Endometrial microvascular endothelial cells (primary cell): Measurements from ENCODE around the gene CCNYL1. TPM values are rescaled to one million over a fixed set of nuclear protein-coding genes. Genes with fewer than 3 reads are reported as not detected.
"Not testable (repeated sequence)": the region's sequence is repeated elsewhere in the genome, so short reads cannot be mapped to it uniquely, and the experiment has no call there.

Experiments
- in situ Hi-C: cut with HindIII; loops from 2 replicates; pipeline ENCODE4 v1.10.0; 2017; ENCODE audit warnings: low sequenced_read_pairs, low pct_unique_long_range_greater_than_20kb; ENCODE audit errors: inconsistent ontology term
- total RNA-seq: library from RNA; depleted of rRNA; stranded (reverse); fragments of >200 nt; gene quantifications from one replicate; pipeline ENCODE4 v1.2.3, GENCODE V29; 2015; ENCODE audit errors: inconsistent ontology term

Gene CCNYL1
- total RNA-seq, 1 donor from 2014 or later = 25.7 TPM

DNA sequence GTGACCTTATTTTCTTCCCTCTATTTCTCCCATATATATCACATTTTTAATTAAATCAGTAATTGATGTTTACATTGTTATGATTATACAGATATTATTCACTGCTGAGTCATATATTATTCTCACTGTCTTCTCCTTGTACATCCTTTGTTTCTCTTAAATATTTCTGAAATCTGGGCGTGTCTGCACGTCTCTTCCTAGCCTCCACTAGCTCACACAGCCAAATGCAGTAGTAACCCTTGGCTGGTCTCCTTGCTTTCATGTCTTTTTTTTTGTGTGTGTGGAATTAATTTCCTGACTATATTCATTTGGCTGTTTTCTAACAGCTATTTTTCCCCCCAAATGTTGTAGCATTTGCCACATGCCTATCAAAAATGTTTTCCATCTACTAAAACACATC lies 15.8 kb downstream of the CCNYL1 start:
- in situ Hi-C loops = no loop called here

GRCh38 chr2:207729465-207729998 lies 18.1 kb downstream of the CCNYL1 start:
- in situ Hi-C loops = no loop called here

GRCh38 chr2:207731138-207731537 lies 19.7 kb downstream of the CCNYL1 start:
- in situ Hi-C loops = no loop called here

DNA sequence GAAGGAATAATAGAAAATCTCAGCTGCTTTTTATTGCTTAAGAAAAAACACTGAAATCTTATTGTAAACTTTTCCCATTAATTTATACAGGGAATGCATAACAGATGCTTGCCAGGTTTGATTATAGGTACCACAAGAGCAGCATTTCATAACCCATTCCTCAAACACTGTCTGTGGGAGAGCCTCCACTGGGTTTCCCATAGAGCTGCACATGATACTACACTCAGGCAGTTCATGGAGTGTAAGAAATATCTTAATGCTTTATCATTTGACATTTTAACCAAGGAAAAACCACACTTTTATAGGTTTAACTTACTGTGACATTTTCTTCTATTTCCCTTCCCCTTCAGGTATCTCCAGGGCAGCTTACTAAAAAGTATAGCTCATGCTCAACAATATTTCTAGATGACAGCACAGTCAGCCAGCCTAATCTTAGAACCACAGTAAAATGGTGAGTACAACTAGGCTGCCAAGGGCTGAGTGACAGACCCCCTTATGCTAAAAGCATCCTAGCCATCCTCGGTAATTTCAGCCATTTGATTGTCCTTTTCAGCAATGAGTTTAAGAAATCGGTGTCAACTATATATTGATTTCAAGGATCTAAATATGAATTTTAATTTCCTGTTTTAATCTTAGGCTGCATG lies 22.3 kb downstream of the CCNYL1 start:
- in situ Hi-C loops = no loop called here

DNA sequence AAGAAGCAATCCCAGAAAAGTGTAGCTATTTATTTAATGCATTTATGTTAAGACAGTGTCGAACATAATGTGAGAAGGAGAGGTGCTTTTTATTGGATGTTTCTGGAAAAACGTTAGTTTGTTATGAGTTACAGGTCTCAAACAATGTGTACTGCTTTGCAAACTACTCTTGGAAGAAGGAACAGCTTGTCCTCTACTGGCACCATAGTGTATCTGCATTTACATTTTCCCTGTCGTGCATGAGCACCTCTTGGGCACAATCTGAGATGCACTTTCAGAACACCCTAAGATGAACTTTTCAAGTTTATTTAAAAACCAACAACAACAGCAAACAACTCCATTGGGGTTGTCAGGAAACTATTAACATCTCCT lies 22.8 kb downstream of the CCNYL1 start:
- in situ Hi-C loops = no loop called here

GRCh38 chr2:207734636-207735512 lies 23.4 kb downstream of the CCNYL1 start:
- in situ Hi-C loops = no loop called here

GRCh38 chr2:207735513-207735859 lies 24.0 kb downstream of the CCNYL1 start:
- in situ Hi-C loops = not testable (repeated sequence)

DNA sequence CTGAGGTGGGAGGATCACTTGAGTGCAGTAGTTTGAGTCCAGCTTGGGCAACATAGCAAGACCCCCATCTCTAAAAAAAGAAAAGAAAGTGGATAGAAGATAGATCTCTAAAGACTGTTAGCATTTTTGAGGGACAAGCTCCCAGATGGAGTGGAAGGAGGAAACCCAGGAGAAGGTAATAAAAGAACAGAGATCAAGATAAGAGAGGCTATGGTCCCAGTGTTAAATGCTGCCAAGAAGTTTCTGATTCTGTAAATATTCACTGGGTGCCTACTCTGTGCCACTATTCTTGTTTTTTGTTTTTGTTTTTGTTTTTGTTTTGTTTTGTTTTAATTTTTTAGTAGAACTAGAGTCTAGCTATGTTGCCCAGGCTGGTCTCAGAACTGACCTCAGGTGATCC lies 32.1 kb downstream of the CCNYL1 start:
- in situ Hi-C loops = no loop called here

DNA sequence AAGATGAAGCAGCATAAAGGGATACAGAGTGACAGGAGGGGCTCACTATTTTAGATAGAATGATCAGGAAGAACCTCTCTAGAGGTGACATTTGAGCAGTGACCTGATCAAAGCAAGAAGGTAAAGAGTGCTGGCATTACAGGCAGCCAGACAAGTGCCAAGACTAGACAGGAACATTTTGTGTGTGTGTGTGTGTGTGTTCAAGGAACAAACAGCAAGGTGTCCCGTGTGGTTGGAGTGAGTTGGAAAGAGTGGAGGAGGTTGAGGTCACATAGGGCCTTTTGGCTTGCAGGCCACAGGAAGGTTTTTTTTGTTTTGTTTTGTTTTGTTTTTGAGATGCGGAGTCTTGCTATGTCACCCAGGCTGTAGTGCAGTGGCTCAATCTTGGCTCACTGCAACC lies 32.6 kb downstream of the CCNYL1 start:
- in situ Hi-C loops = no loop called here

DNA sequence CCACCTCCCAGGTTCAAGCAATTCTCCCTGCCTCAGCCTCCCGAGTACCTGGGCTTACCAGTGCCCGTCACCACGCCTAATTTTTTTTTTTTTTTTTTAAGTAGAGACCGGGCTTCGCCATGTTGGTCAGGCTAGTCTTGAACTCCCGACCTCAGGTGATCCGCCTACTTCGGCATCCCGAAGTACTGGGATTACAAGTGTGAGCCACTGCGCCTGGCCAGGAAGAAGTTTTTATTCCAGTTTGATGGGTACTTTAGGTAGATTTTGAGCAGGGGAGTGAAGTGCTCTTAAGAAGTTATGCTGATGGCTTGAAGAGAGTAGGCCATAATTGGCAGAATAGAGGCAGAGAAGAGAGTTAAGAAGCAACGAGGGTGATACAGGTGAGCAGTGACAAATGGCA lies 33.0 kb downstream of the CCNYL1 start:
- in situ Hi-C loops = no loop called here

DNA sequence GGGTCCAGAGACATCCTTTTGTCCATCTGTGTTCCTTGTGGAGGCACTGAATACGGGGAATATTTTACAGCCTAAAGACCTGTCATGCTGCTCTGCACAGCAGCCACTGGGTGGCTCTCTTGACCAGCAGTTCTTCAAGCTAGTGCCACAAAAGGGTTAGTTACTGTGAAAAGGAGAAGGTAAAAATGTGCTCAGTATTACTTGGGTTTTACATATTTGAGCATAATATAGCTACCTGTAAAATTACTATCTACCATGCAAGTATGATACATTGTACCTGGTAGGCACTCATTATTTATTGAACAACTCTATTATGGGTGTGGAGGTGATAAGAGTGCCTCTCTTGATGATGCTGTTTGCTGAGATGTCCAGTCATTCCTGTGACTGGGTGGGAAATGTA lies 34.7 kb downstream of the CCNYL1 start:
- in situ Hi-C loops = no loop called here

GRCh38 chr2:207747653-207748560 lies 36.5 kb downstream of the CCNYL1 start:
- in situ Hi-C loops = no loop called here

DNA sequence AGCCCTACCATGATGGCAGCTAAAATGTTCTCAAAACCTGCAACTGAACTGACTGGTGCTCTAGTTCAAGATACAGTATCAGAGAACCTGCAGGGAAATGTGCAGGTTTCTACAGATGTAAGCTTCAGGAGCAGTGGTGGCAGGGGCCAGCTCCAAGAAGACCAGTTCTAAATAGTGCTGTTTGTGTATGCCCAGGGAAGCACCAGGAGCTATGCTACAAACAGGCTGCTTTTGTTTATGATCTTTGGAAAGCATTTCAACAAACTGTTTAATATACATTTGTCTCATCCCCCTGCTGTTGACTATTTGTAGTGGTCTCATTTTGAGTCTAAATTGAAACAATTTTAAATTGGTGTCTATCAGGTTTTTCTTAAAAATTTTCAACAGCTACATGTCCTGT lies 37.6 kb downstream of the CCNYL1 start:
- in situ Hi-C loops = no loop called here

- in situ Hi-C loops = no loop called here
Measured at GRCh38 chr2:207749873-207750272, 38.4 kb downstream of the CCNYL1 start.

DNA sequence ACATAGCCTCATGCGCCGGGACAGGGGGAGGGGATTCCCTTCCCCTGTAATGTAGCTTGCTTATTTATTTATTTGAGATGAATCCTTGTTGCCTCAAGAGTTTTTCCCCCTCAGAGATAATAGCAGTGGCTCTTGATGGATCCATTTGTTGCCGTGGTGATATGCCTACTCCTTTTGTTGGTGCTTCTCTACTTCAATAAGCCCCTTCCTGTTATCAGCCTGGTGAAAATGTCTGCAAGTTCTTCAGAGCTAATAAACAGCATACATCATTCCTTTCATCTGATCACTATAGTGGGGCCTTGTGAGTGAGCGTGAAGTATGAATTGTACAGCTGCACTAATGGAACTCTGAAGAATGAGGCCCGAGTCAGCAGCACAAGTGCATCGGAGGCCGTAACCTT lies 38.9 kb downstream of the CCNYL1 start:
- in situ Hi-C loops = no loop called here

GRCh38 chr2:207750876-207751275 lies 39.4 kb downstream of the CCNYL1 start:
- in situ Hi-C loops = no loop called here

- in situ Hi-C loops = not testable (repeated sequence)
Measured at GRCh38 chr2:207753688-207754087, 42.2 kb downstream of the CCNYL1 start.

DNA sequence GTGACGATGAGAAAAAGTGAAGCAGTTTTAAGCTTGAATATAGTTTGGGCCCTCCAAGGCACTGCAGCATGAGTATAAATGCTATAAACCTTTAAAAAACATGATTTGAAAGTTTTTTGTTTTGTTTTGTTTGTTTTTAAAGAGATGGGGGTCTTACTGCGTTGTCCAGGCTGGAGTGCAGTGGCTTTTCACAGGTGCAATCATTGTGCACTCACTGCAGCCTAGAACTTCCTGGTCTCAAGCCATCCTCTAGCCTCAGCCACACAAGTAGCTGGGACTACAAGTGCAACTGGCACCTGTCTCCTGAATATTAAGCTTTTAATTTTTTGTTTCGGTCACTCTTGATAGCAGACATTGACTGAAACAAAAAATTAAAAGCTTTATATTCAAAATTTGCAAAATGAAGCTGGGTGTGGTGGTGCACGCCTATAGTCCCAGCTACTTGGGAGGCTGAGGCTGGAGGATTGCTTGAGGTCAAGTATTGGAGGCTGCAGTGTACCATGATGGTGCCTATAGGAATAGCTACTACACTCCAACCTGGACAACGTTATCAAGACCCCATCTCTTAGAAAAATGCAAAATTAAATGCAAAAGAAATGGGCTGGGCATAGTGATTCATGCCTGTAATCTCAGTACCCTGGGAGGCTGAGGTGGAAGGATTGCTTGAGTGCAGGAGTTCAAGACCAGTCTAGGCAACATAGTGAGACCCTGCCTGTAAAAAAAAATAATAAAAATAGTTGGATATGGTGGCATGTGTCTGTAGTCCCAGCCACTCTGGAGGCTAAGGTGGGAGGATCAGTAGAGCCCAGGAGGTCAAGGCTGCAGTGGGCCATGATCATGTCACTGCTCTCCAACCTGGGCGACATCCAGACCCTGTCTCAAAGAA lies 43.3 kb downstream of the CCNYL1 start:
- in situ Hi-C loops = no loop called here
